Mesothelial cell of epicardium (in vitro differentiated cells): ENCODE data around the gene OOSP3. TPM values are rescaled to one million over a fixed set of nuclear protein-coding genes. Genes with fewer than 3 reads are reported as not detected.

Source experiments
- DNase-seq, 2 experiments: peaks; one replicate each; pipeline ENCODE4 v3.0.0; 2021; ENCODE audit warnings: low spot score in 2 of 2; ENCODE audit not compliant: unreplicated experiment in 2 of 2
- H3K27ac Mint-ChIP-seq: 2 replicates; pipeline ENCODE4 v1.8.0; 2021; ENCODE audit warnings: mixed read lengths
- H3K27me3 Mint-ChIP-seq: 2 replicates; pipeline ENCODE4 v1.8.0; 2021; ENCODE audit warnings: low read depth, mixed read lengths
- H3K36me3 Mint-ChIP-seq: 2 replicates; pipeline ENCODE4 v1.8.0; 2021; ENCODE audit warnings: mixed read lengths
- H3K4me1 Mint-ChIP-seq: 2 replicates; pipeline ENCODE4 v1.8.0; 2021; ENCODE audit warnings: mixed read lengths
- H3K4me3 Mint-ChIP-seq: 2 replicates; pipeline ENCODE4 v1.8.0; 2021; ENCODE audit warnings: mild to moderate bottlenecking, moderate library complexity, mixed read lengths
- H3K9me3 Mint-ChIP-seq: 2 replicates; pipeline ENCODE4 v1.8.0; 2021; ENCODE audit warnings: mixed read lengths
- CTCF ChIP-seq: fragments of 200-600 bp; sonication (generic); IDR thresholded peaks from one replicate; pipeline ENCODE4 v1.5.0; 2021; ENCODE audit warnings: antibody characterized with exemption; ENCODE audit not compliant: unreplicated experiment
- total RNA-seq: library from RNA; stranded (reverse); gene quantifications from 3 replicates; pipeline ENCODE4 v1.2.1, GENCODE V29; 2021

Gene OOSP3
- not detected in 3 replicates for total RNA-seq

GRCh38 chr11:59878575-59878974 lies at the start of gene OOSP3:
OOSP3 (plus strand) TSS chr11:59878782; CDS start chr11:59878809, 27 bp downstream.
- no peaks in the 10 kb centered on the region for H3K36me3 Mint-ChIP-seq
- no peak for TF ChIP-seq CTCF
- no peak within 1 kb of the TSS for H3K27ac Mint-ChIP-seq
- no peaks in the 10 kb centered on the region for H3K27me3 Mint-ChIP-seq
- no peak for DNase-seq
- H3K4me3 Mint-ChIP-seq: no peak within 1 kb of the TSS
- no peaks in the 10 kb centered on the region for H3K4me1 Mint-ChIP-seq
- H3K9me3 Mint-ChIP-seq: no peaks in the 10 kb centered on the region

- TF ChIP-seq CTCF: no peak
- DNase-seq: no peak
- Mint-ChIP-seq H3K9me3 (no peaks in the 10 kb centered on the region), H3K27ac (no peak overlapping the region), H3K36me3 (no peaks in the 10 kb centered on the region), H3K4me1 (no peaks in the 10 kb centered on the region), H3K27me3 (no peaks in the 10 kb centered on the region), H3K4me3 (no peak overlapping the region)
Measured at GRCh38 chr11:59829358-59829757, 49.2 kb upstream of the OOSP3 start.

GRCh38 chr11:59833602-59834001 lies 45.0 kb upstream of the OOSP3 start:
- Mint-ChIP-seq H3K4me1 (no peaks in the 10 kb centered on the region), H3K4me3 (no peak overlapping the region), H3K27ac (no peak overlapping the region), H3K36me3 (no peaks in the 10 kb centered on the region), H3K27me3 (no peaks in the 10 kb centered on the region), H3K9me3 (no peaks in the 10 kb centered on the region)
- no peak for TF ChIP-seq CTCF
- no peak for DNase-seq

- Mint-ChIP-seq H3K4me3 (no peak overlapping the region), H3K4me1 (no peaks in the 10 kb centered on the region), H3K27me3 (no peaks in the 10 kb centered on the region), H3K36me3 (no peaks in the 10 kb centered on the region), H3K27ac (no peak overlapping the region), H3K9me3 (no peaks in the 10 kb centered on the region)
- no peak for DNase-seq
- no peak for TF ChIP-seq CTCF
Measured at GRCh38 chr11:59839615-59840014, 39.0 kb upstream of the OOSP3 start.

- Mint-ChIP-seq H3K27ac (no peak overlapping the region), H3K4me3 (no peak overlapping the region), H3K9me3 (no peaks in the 10 kb centered on the region), H3K36me3 (no peaks in the 10 kb centered on the region), H3K27me3 (no peaks in the 10 kb centered on the region), H3K4me1 (no peaks in the 10 kb centered on the region)
- DNase-seq: no peak
- TF ChIP-seq CTCF: no peak
Measured at GRCh38 chr11:59841514-59841913, 37.1 kb upstream of the OOSP3 start.

GRCh38 chr11:59842316-59842715 lies 36.3 kb upstream of the OOSP3 start:
- no peak for DNase-seq
- H3K27ac Mint-ChIP-seq: no peak overlapping the region
- no peaks in the 10 kb centered on the region for H3K36me3 Mint-ChIP-seq
- H3K9me3 Mint-ChIP-seq: no peaks in the 10 kb centered on the region
- TF ChIP-seq CTCF: no peak
- no peak overlapping the region for H3K4me3 Mint-ChIP-seq
- H3K27me3 Mint-ChIP-seq: no peaks in the 10 kb centered on the region
- H3K4me1 Mint-ChIP-seq: no peaks in the 10 kb centered on the region
